HuH-7 (cell line): ENCODE measurements around the gene DPP6.
"Not testable (repeated sequence)": the region's sequence is repeated elsewhere in the genome, so short reads cannot be mapped to it uniquely, and the experiment has no call there.

Source experiments
- DNase-seq: peaks from one replicate; pipeline ENCODE4 v3.0.0; 2011; ENCODE audit warnings: low spot score

DPP6 gene

DNA sequence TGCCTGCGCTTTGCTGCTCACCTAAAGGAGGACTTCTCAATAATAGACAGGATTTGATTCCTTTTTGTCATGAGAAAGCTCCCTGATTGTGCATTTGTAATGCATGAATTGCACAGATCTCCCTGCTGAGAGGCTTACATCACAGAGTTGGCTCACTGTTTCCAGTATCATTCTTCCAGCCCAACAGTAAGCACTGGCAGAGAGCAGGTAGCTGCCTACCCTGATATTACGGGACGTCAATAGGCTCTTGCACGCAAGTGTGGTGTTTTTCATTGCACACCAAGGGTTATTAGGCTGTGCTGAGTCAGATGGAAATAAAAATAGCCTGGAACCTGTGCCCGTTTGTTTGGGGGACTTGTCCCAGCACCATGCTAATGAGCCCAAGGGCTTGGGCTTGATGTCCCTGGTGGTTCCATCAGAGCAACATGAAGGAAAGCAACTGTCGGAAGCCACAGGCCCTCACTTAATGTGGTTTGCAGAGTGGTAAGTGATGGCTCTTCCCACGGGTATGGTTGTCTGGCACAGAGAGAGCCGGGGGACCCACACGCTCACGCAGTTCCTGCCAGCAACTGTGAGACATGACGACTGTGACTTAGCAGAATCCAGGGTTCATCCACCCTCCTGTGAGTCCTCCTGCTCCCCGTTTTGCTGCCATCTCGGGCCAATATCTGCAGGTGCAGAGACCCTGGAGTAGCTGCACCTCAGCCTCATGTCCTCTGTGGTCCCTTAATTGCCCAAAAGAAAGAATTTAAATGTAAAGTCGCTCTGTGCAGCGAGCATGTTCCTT, 20.4 kb downstream of the DPP6 start:
- DNase-seq: not testable (repeated sequence)

DNA sequence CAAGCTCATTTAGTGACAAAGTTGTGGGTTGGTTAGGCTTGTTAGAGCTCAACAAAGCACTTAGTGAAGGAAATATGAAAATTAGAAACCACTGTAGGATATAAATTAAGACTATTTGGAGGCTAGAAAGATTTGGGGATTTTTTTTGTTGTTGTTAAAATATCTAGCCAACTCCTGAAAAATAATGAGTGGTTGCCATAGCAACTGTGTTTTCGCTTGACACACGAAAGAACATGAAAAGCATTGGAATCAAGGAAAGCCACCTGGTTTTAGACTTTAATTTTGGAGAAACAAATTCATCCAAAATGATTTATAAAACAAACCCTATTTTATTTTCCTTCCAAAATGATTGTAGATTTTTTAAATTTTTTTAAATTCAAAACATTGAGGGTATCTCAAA, 26.3 kb downstream of the DPP6 start:
- not testable (repeated sequence) for DNase-seq

DNA sequence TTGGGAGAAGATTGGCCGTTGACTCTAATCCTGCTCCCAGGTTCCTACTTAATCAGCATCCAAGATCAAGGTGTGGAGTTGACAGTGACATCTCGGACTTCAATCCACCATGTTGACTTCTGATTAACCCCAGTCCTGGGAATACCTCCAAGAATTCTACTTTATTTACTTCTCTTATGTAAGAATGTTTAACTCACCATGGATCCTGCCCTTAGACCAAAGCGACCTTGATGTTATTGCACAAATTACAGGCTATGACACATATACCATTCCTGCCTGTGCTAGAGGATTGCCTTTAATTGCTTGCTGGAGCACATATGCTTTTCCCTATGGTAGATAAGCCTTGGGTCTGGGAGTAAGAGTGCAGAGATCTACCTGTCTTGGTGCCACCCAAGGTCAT, 28.1 kb downstream of the DPP6 start:
- not testable (repeated sequence) for DNase-seq

DNA sequence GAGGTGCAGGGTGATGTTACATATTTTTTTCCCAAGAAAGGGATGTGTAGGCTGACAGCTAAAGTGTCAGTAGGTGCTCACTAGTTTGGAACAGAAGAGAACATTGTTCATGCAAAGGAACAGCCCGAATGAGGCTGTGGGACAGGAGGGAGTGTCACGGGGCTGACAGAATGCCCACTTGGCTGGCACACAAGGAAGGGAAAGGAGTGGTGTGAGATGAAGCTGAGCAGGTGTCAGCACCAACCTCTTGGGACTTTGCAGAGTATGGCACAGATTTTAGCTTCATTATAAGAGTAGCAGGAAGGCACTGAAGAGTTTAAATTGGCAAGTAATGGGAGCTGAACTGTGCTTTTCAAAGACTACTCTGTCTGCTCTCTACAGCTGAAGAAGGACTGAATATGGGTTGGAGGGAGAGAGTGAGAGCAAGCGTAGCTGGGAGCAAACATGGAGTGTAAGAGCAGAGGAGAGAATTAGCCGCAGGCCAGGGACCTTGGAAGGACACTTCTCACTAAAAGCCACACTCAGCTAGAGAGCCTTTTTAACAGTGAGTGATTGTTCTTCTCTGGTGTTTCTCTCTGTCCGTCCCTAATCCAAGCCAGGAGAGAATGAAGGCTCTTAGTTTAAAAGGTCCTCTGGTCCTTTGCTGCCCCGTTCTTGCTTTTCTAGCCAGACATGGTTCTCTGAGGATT, 35.0 kb downstream of the DPP6 start:
- DNase-seq: not testable (repeated sequence)

DNA sequence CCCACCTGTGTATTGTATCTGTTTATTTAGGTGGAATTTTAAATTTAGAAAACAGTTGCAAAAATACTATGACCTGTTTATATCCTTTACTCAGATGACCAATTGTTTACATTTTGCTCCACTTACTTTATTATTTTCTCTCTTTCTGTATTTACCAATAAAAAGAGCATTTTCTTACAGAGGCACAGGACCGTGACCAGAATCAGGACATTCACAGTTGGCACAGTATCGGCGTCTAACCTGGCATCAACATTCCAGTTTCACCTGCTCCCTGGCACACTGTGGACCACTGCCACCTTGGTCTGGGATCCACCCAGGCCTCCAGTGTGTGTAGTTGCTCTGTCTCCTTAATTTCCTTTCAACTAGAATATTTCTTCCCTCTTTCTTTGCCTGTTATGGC, 39.9 kb downstream of the DPP6 start:
- not testable (repeated sequence) for DNase-seq

DNA sequence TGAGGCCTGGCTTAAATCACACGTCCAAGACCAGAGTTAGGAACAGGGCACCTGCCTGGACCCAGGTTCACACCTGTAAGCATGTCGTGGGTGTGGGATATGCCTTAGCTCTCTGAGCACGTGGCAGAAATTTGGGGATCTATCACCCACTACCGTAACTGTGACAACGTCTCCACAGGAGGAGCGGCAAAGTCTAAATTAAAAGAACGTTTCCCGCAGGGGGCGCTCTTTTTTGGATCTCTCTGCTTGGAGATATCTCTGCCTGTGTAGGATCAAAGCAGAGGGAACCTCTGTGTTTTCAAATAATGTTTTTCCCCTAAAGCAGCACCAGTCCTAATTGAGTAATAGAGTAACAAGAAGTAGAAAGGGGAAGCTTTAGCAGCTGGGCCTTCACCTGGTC, 43.0 kb downstream of the DPP6 start:
- DNase-seq: not testable (repeated sequence)

DNA sequence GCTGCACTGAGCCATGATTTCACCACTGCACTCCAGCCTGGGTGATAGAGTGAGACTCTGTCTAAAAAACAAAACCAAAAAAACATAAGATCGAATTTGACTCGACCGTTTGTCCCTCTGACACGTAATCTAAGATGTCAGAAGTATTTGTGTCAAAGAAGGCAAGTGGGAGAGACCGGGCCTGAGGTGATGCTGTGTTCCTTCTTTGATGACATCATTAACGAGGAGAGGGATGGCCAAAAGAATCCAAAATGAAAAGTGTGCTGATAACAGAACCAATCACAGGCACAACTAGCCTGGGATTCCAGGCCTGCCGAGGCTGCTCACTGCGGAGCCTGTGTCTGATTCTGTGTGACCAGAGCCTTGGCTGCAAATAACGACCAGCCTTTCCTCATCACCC, 52.9 kb downstream of the DPP6 start:
- not testable (repeated sequence) for DNase-seq

DNA sequence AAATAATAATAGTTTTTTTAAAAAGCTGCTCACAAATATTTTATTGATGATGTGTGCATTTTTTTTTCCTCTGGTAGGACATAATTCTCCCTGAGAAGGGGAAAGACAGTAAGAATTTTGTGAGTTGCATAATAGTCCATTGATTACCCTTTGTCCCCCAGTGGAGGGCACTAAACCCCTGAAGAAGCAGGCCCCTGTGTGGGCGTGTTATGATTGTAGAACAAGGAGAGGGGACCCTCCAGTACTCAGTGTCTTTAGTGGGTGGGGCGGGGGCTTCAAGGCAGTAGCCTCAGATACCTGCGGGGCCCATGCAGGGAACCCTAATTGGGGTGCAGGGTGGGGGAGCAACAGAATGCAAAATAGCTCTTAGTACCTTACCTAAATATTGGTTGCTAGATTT, 57.4 kb downstream of the DPP6 start:
- DNase-seq: not testable (repeated sequence)

DNA sequence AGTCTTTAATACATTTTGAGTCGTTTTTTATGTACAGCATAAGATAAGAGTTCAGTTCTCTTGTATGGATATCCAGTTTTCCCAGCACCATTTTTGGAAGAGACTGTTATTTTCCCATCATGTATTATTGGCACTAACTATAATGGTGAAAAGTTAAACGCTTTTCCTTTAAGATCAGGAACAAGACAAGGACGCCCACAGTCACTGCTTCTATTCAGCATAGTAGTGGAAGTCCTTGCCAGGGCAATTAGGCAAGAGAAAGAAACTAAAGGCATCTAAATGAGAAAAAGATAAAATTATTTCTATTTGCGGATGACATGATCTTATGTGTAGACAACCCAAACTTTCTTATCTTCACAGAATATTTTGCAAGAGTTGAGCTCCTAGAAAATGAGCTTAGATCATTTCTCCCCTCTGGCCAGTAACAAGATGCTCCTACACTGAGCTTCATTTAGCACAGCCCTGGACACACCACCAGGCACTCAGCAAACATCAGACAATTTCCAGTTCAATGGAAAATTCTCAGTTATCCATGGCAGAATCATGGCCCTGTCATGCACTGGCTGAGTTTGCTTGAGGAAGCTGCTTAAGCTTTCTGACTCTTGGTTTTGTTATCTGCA, 61.6 kb downstream of the DPP6 start:
- DNase-seq: not testable (repeated sequence)

DNA sequence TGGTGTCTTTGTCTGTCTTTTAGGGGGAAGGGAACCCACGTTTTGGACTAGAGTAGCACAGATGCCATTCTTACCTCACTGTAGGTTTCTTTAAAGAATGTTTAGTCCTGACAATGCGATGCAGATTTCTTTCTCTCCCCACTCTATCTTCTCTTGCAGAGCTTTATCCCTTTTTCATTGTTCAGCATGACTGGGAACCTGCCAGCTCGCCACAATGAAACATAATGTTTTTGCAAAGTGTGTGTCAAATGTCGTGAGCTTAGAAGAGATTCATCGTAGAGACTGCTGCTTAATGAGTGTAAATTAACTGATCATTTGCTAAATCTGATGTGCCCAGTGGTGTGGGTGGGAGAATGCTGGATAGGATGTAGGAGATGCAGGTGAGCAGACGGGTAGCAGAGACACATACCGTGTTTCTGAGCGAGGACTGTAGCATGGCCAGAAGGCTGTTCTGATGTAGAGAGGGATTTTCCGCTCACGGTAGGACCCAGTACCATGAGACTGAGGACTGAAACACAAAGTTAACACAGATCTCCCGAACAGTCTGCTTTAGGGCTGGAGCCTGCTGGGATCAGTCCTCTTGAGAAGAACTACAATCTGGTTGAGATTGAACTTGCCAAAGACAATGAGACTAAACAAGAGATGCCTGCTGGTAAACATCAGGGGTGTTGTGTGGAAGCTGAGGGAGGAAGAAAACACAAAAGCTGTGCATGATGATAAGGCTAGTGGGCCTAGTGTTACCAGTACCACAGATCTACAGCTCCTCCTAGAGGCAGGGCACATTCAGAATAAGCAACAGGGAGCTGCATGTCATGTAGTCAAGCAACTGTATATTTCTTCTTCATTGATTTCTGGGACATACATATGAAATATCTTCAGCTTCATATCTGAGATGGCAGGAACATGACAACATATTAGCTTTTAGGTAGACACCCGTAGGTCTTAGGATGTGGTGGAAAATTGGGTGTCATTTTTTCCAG, 65.5 kb downstream of the DPP6 start:
- DNase-seq: not testable (repeated sequence)

DNA sequence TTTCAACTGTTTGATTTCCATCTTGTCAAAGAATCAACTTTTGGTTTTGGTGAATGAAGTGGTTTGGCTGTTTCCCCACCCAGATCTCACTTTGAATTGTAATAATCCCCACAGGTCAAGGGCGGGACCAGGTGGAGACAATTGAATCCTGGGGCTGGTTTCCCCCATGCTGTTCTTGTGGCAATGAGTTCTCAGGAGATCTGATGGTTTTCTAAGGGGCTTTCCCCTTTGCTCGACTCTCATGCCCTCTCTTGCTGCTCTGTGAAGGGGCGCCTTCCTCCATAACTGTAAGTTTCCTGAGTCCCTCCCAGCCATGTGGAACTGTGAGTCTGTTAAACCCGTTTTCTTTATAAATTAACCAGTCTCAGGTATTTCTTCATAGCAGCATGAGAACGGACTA, 68.6 kb downstream of the DPP6 start:
- not testable (repeated sequence) for DNase-seq

DNA sequence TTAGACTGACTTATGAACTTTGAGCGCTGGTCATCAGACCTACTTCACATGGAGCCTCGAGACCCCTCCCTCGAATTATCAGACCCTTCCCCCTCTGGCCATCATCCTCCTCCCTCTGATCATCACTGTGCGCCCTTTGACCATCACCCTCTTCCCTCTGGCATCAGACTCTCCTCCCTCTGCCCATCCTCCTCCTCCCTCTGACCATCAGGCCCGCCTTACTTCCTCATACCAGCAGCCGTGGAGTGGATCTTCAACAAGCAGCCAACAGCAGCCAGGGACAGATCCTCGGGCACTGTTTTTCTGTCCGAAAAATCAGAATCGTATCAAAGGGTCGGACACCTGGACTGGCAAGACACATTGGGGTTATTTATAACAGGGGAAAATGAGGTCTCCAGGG, 70.5 kb downstream of the DPP6 start:
- not testable (repeated sequence) for DNase-seq

DNA sequence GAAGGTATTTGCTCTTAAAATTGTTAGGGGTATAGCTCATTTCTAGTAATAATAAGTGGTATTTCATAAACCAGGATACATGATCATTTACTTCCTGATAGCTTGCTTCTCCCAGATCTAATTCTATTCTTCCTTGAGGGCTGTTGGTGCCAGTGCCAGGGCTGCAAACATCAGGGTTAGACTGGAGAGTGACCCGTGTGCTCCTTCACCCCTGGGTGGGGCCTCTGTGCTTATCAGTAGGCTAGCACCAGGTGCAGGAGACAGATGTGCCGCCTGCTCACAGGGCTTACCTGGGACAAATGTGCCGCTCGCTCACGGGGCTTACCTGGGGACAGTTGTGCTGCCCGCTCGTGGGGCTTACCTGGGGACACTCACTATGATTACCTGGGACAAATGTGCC, 71.2 kb downstream of the DPP6 start:
- not testable (repeated sequence) for DNase-seq

DNA sequence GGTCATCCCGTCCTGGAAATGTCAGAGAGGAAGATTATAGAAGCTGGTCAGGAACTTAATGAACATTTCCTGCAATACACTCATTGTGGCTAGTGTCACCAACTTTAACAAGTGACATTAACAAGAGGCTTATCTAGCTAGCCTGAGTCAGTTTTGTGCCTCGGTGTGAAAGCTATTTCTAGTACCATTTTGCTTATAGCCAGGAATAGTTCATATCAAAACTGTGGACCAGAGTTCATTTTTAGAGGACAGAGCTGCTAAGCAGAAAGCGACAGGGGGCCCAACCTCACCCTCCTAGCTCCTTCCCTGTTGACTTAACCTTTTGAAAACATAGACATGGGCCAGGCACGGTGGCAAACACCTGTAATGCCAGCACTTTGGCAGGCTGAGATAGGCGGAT, 76.9 kb downstream of the DPP6 start:
- DNase-seq: not testable (repeated sequence)

DNA sequence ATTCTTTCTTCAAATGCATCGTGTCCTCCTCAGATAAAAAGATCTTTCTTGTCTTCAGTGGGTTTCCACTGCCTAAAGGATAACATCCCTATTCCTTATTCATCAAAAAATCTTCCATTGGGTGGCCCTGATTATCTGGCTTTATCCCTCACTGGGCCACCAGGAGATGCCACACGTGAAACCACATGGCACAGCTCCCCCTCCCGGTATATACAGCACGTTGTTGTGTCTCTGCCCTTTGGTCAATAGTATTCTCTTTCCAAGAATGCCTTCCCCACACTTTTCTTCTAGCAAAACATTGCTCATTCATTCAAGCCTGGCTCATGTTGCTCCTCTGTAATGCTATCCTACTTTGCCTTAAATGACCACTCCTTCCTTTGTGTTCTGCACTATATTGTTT, 80.4 kb downstream of the DPP6 start:
- DNase-seq: not testable (repeated sequence)

DNA sequence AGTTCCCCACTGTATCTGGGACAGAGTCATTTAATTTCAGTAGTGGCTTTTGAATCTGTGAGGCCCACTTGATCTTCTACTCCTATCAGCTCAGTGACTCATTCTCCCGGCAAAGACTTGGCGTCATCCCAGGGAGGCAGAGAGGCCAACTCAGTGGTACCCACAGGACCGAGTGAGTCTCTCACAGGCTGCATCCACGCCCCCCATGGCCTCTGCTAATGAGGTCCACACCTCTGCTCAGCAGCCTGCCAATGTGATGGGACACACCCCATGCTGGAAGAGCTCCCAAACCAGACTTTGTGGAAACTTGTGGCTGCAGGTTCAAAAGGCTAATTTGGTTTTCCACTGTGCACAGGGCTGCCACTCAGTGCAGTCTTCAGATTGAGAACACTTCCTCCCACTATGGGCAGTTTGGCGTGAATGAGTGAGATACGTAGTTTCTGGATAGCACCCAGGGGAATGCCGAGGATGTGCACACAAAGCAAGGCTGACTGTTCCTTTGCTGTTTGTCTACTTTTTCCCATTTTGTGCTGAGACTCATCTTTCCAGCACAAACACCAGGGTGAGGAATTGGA, 81.6 kb downstream of the DPP6 start:
- DNase-seq: not testable (repeated sequence)

DNA sequence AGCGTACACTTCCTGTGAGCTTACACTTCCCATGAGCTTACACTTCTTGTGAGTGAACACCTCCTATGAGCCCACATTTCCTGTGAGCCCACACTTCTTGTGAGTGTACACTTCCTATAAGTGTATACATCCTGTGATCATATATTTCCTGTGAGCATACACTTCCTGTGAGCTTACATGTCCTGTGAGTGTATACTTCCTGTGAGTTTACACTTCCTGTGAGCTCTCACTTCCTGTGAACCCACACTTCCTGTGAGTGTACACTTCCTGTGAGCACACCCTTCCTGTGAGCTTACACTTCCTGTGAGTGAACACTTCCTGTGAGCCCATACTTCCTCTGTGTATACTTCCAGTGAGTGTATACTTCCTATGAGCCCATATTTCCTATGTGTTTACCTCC, 82.5 kb downstream of the DPP6 start:
- not testable (repeated sequence) for DNase-seq

DNA sequence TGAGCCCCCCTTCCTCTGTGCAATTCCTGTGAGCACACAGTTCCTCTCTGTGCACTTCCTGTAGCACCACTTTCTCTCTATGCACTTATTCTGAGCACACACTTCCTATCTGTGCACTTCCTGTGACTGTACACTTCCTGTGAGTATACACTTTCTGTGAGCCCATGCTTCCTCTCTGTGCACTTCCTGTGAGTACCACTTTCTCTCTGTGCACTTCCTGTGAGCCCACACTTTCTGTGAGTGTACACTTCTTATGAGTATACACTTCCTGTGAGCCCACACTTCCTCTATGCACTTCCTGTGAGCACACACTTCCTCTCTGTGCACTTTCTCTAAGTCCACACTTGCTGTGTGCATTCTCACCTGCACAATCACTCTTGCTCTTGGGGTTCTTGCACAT, 83.4 kb downstream of the DPP6 start:
- DNase-seq: not testable (repeated sequence)

DNA sequence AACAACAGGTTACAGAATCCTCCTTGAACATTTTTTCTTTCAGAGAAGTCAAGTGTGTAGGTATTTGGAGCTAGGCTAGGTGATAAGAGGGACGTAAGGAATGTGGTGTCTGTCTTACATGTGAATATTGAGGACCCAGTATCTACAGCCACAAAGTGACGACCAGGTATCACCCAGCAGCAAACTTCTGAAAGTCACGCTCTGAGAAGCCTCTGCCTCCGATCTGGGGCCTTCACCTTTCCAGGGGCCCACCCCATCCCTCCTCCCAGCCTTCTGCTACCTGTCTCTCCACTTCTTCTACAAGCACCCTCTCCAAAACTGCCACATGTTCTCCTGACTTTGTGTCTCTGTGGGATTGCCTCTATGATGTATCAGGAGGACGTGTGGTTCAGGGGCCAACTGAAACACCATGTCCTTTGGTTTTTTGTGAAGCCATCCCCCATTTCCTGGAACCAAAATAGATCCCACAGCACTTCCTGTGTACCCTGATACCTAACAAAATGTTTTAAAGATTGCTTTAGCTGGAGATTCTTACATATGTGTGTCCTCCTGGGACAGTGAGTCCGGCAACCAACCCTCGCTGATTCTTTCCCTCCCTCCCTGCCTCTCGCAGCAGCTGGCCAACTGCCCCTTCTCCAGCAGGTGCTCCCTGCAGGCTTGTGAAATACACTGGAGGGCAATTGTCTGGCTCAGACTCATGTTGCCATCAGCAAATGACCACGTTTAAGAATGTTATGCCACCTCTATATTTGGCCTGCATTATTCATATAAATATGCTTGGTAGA, 93.9 kb downstream of the DPP6 start:
- not testable (repeated sequence) for DNase-seq

DNA sequence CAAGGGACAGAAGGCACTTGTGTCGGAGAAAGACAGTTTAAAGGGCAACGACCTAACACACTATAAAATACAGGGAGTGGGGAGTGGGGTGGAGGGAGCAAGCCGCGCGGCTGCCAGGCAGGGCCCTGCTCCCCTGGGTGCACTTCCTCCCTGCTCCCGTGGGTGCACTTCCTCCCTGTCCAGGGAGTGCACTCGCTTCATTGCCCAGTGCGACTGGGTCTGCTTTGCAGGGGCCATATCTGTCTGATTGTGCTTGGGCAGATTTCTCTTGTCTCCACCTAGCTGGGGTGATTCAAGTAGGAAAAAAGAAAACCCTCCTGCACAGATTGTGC, 94.5 kb downstream of the DPP6 start:
- DNase-seq: not testable (repeated sequence)
